A549 (cell line): Measurements from ENCODE around the gene CSAD. TPM values are rescaled to one million over a fixed set of nuclear protein-coding genes. Genes with fewer than 3 reads are reported as not detected.
"Not testable (repeated sequence)": the region's sequence is repeated elsewhere in the genome, so short reads cannot be mapped to it uniquely, and the experiment has no call there.

Experiments used
- ATAC-seq, 2 experiments: fragments of 200-7000 bp in 1 of 2; fragments of >200 bp in 1 of 2; cut with Nextera tagmentation in 1 of 2; cut with Tn5 transposase in 1 of 2; 3 replicates each; pipeline versions ENCODE4 v1.8.0 to v1.9.1; 2018 to 2020; ENCODE audit warnings: mild to moderate bottlenecking in 1 of 2, moderate library complexity in 1 of 2
- CTCF ChIA-PET: fragments of 300-600 bp; sonication (Branson Sonifier 250); formaldehyde crosslinking; extraction: SDS; loops from one replicate; lab custom pipeline; 2021; ENCODE audit warnings: antibody characterized with exemption, inconsistent platforms; lab: Yijun Ruan, JAX
- POLR2A ChIA-PET: fragments of 350-600 bp; formaldehyde crosslinking; extraction: SDS; loops from one replicate; lab custom pipeline; 2021; ENCODE audit warnings: antibody characterized with exemption, inconsistent platforms; lab: Yijun Ruan, JAX
- DNase-seq, 2 experiments: peaks; one replicate each; pipeline versions ENCODE4 v3.0.0 to v3.0.0-alpha.2; 2011 to 2016; ENCODE audit warnings: low read depth in 1 of 2, low spot score in 1 of 2
- FAIRE-seq: peaks from 2 replicates; lab custom pipeline; 2011; peaks lifted over from hg19 to GRCh38; lab: Jason Lieb, UNC
- H3K27ac ChIP-seq, 2 experiments: fragments of >200 bp; sonication (Bioruptor Twin); formaldehyde crosslinking; 3 replicates each; pipeline ENCODE4 v1.5.1; 2016 to 2017
- H3K4me1 ChIP-seq: fragments of >200 bp; sonication (Bioruptor Twin); formaldehyde crosslinking; 3 replicates; pipeline ENCODE4 v1.6.1; 2016
- H3K4me2 ChIP-seq: fragments of >200 bp; sonication (Bioruptor Twin); formaldehyde crosslinking; 3 replicates; pipeline ENCODE4 v1.6.1; 2016
- H3K4me3 ChIP-seq: fragments of >200 bp; sonication (Bioruptor Twin); formaldehyde crosslinking; 3 replicates; pipeline ENCODE4 v1.5.1; 2016
- H3K9me3 ChIP-seq: fragments of >200 bp; sonication (Bioruptor Twin); formaldehyde crosslinking; 3 replicates; pipeline ENCODE4 v1.6.1; 2016
- CBX8 ChIP-seq: fragments of 200-600 bp; sonication (generic); IDR thresholded peaks from 2 replicates; pipeline ENCODE4 v1.6.1; 2016
- CHD2 ChIP-seq: fragments of 150-350 bp; IDR thresholded peaks from 2 replicates; pipeline ENCODE4 v1.6.1; 2014; ENCODE audit warnings: low read length; ENCODE audit not compliant: partially characterized antibody
- EP300 ChIP-seq, 2 experiments: fragments of >200 bp; sonication (Bioruptor Twin); formaldehyde crosslinking; IDR thresholded peaks; 2 replicates in 1 of 2; 3 replicates in 1 of 2; pipeline ENCODE4 v1.6.1; 2016 to 2017
- FOSB ChIP-seq: fragments of 250-450 bp; sonication (Bioruptor Pico); IDR thresholded peaks from 2 replicates; pipeline ENCODE4 v1.5.0; 2020; ENCODE audit warnings: mild to moderate bottlenecking, moderate library complexity
- FOXS1 ChIP-seq: fragments of 250-450 bp; sonication (Bioruptor Pico); IDR thresholded peaks from 2 replicates; pipeline ENCODE4 v1.5.0; 2020; ENCODE audit warnings: mild to moderate bottlenecking, moderate library complexity
- KDM5A ChIP-seq: fragments of 200-600 bp; sonication (generic); IDR thresholded peaks from 2 replicates; pipeline ENCODE4 v1.6.1; 2016; ENCODE audit warnings: antibody characterized with exemption, mild to moderate bottlenecking
- MAZ ChIP-seq: fragments of 150-350 bp; IDR thresholded peaks from 2 replicates; pipeline ENCODE4 v1.6.1; 2014; ENCODE audit warnings: antibody characterized with exemption, low read depth, low read length, borderline replicate concordance
- MYC ChIP-seq: IDR thresholded peaks from 2 replicates; pipeline ENCODE4 v1.6.1; 2012; ENCODE audit warnings: mild to moderate bottlenecking, inconsistent platforms, low read length, improper control_type of control experiment, borderline replicate concordance
- NPAS2 ChIP-seq: fragments of 250-450 bp; sonication (Bioruptor Pico); IDR thresholded peaks from 2 replicates; pipeline ENCODE4 v1.8.0; 2022; ENCODE audit warnings: mild to moderate bottlenecking, moderate library complexity, borderline replicate concordance
- NR3C1 ChIP-seq: fragments of >200 bp; sonication (Bioruptor Twin); formaldehyde crosslinking; IDR thresholded peaks from 3 replicates; pipeline ENCODE4 v1.6.1; 2017
- POLR2A ChIP-seq: IDR thresholded peaks from 2 replicates; pipeline ENCODE4 v1.6.1; 2012; ENCODE audit warnings: mild to moderate bottlenecking, low read length
- RARB ChIP-seq: fragments of 250-450 bp; sonication (Bioruptor Pico); IDR thresholded peaks from 2 replicates; pipeline ENCODE4 v1.8.0; 2021; ENCODE audit warnings: mild to moderate bottlenecking, moderate library complexity
- SMC3 ChIP-seq: fragments of >200 bp; sonication (Bioruptor Twin); formaldehyde crosslinking; IDR thresholded peaks from 3 replicates; pipeline ENCODE4 v1.6.1; 2018; ENCODE audit warnings: inconsistent platforms
- TFCP2L1 ChIP-seq: fragments of 250-450 bp; sonication (Bioruptor Pico); IDR thresholded peaks from 2 replicates; pipeline ENCODE4 v1.5.0; 2021; ENCODE audit warnings: mild to moderate bottlenecking
- ZFP36 ChIP-seq: fragments of 450-650 bp; IDR thresholded peaks from 2 replicates; pipeline ENCODE4 v1.6.1; 2014; ENCODE audit warnings: borderline replicate concordance; ENCODE audit not compliant: partially characterized antibody
- WGBS: methylation state at CpG from one replicate; pipeline ENCODE4 v1.1.6; 2017; ENCODE audit errors: missing lambda C conversion rate; 5-methylcytosine and 5-hydroxymethylcytosine counted together
- polyA plus RNA-seq, 4 experiments: library from polyadenylated mRNA; depleted of rRNA in 3 of 4; stranded (reverse); fragments of >200 nt; fragmentation: RNase III in 1 of 4; extraction: RNeasy Plus Mini Kit Qiagen cat#74134 plus additional on column Dnase treatment in 1 of 4; gene quantifications; 2 replicates in 3 of 4; 3 replicates in 1 of 4; pipeline ENCODE4 v1.2.3, GENCODE V29; 2011 to 2017
- small RNA-seq, 6 experiments: library from RNA; depleted of rRNA; stranded (forward); fragments of <200 nt; gene quantifications; one replicate each; pipeline ENCODE3, GENCODE V24; 2012
- TF ChIP-seq, protein P1 (sequence below): fragments of 250-450 bp; sonication (Bioruptor Pico); IDR thresholded peaks from 2 replicates; pipeline ENCODE4 v1.5.0; 2020; ENCODE audit warnings: low read depth, mild to moderate bottlenecking, moderate library complexity
- TF ChIP-seq, protein P2 (sequence below): IDR thresholded peaks from 2 replicates; pipeline ENCODE4 v1.6.1; 2012; ENCODE audit warnings: low read depth, borderline replicate concordance

The CSAD gene
- polyA plus RNA-seq, 2 of the 4 experiments (the other 2 are of a cell fraction), result 14.5 to 16.5 TPM

DNA sequence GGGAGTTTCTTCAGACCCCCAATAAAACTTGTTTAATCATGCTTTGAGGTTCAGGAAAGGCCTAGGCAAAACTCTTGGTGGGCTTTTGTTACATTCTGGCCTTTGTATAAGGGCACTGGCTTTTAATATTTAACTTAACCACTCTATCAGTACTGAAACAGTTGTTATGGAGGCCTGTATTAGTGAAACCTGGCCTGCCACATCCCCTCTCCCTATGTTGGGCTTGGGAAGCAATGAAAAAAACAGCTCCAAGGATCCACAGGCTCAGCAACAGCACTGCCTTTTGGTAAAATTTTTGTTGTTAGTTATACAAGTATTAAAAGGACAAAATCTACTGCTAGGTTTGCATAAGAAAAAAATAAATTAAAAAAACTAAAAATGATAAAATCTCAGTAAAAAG lies 66.8 kb downstream of the CSAD start:
- TF ChIP-seq NR3C1 (no peak), FOXS1 (CRISPR knock-in tag) (no peak), EP300 (IDR thresholded peaks at IDR 0.05) (no peak), POLR2A (no peak), CBX8 (no peak), RARB (CRISPR knock-in tag) (no peak), MYC (no peak), SMC3 (no peak), ZFP36 (no peak), TFCP2L1 (CRISPR knock-in tag) (no peak), MAZ (no peak), KDM5A (no peak)
- TF ChIP-seq, protein P1, sequence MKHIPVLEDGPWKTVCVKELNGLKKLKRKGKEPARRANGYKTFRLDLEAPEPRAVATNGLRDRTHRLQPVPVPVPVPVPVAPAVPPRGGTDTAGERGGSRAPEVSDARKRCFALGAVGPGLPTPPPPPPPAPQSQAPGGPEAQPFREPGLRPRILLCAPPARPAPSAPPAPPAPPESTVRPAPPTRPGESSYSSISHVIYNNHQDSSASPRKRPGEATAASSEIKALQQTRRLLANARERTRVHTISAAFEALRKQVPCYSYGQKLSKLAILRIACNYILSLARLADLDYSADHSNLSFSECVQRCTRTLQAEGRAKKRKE (CRISPR knock-in tag), result no peak
- TF ChIP-seq, protein P2, sequence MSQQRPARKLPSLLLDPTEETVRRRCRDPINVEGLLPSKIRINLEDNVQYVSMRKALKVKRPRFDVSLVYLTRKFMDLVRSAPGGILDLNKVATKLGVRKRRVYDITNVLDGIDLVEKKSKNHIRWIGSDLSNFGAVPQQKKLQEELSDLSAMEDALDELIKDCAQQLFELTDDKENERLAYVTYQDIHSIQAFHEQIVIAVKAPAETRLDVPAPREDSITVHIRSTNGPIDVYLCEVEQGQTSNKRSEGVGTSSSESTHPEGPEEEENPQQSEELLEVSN, result no peak
- DNase-seq, result no peak
- no peak overlapping the region for H3K4me3 ChIP-seq
- H3K27ac ChIP-seq, result no peak overlapping the region
- POLR2A ChIA-PET, result no interaction called here
- no peak overlapping the region for H3K4me2 ChIP-seq
- FAIRE-seq, result no peak
- H3K4me1 ChIP-seq, result no peaks in the 10 kb centered on the region
- CTCF ChIA-PET, result interaction anchor here (0.8 to 1.1 kb wide), 3 partner anchors 14 to 48 kb away, joined by 4 to 8 read pairs (median 5); no protein-coding TSS in a partner anchor
- H3K9me3 ChIP-seq, result no peaks in the 10 kb centered on the region
- no peak for ATAC-seq

DNA sequence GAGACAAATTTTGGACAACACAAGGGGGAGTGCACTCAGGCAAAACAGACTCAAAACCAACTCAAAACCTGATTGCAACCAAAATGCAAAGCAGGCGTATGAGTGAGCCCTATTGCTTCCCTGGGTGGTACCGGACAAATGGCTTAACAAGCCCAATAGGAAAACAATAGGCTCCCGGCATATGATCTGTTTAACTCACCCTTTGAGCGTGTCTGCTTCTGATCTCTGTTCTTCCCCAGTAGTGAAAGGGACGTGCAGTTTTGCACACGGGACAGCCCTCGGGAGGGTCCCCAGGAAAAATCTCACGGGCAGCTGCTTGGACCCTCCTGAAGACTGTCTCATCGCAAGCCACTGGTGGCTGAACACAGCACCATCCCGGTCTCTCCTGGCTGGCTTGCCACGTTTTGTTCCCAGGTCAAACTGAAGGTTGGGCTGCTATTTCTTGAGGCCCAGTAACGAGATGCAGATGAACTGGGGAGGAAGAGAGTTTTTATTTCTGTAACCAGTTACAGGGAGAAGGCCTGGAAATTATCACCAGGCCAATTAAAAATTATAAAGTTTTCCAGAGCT lies 67.5 kb downstream of the CSAD start:
- H3K27ac ChIP-seq, result no peak overlapping the region
- ChIA-PET POLR2A (no interaction called here), CTCF (interaction anchor here (0.7 to 1.3 kb wide), 4 partner anchors 13 to 99 kb away, joined by 3 to 8 read pairs (median 4); no protein-coding TSS in a partner anchor)
- no peak overlapping the region for H3K4me2 ChIP-seq
- no peak overlapping the region for H3K4me3 ChIP-seq
- no peaks in the 10 kb centered on the region for H3K4me1 ChIP-seq
- FAIRE-seq, result no peak
- TF ChIP-seq MAZ (no peak), NPAS2 (CRISPR knock-in tag) (no peak), CHD2 (no peak), FOSB (CRISPR knock-in tag) (no peak)
- TF ChIP-seq, all 56 proteins: peak for 0
- no peak for DNase-seq
- no peak for ATAC-seq
- WGBS, result 83% methylated on average over 12 of the region's 12 CpGs
- H3K9me3 ChIP-seq, result no peaks in the 10 kb centered on the region

DNA sequence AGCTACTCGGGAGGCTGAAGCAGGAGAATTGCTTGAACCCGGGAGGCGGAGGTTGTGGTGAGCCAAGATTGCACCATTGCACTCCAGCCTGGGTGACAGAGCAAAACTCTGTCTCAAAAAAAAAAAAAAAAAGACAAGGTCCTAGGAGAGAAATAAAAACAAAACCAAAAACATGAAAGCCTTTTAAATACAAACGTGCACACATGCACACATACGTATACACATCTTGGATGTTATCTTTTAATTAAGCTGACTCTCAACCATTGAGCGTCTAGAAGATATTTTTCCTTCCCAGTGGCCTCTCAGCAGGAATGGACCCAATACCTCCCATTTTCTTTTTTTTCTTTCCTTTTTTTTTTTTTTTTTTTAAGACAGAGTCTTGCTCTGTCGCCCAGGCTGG lies 68.3 kb downstream of the CSAD start:
- H3K4me3 ChIP-seq, H3K4me2 ChIP-seq, POLR2A ChIA-PET, H3K9me3 ChIP-seq, DNase-seq, H3K4me1 ChIP-seq, FAIRE-seq, H3K27ac ChIP-seq, ATAC-seq: not testable (repeated sequence)
- CTCF ChIA-PET, result interaction anchor here (0.7 to 1.8 kb wide), 7 partner anchors 13 to 140 kb away, joined by 3 to 6 read pairs (median 3); no protein-coding TSS in a partner anchor
- 88% methylated on average over 6 of the region's 7 CpGs for WGBS

Small RNA genes within 50 kb of the gene (small RNA-seq; reads per million reads assigned to genes)
- gene HIGD1AP1 (0 reads per million in 6 experiments), gene RNU6-333P (0 reads per million in 6 experiments)

Other genes starting within 250 kb of the CSAD start
- gene KRT18, start 231.8 kb downstream of the CSAD start, polyA plus RNA-seq (2011; rRNA removed), result 2,476 and 2,635 TPM in 2 replicates
- 2,534 to 2,941 TPM (median 2,752 TPM) in 3 replicates for gene KRT18, start 231.8 kb downstream of the CSAD start, polyA plus RNA-seq (2017; fragmentation: RNase III; extraction: RNeasy Plus Mini Kit Qiagen cat#74134 plus additional on column Dnase treatment)
- 577 and 650 TPM in 2 replicates for gene EIF4B, start 174.5 kb downstream of the CSAD start, polyA plus RNA-seq (2011; rRNA removed)
- gene EIF4B, start 174.5 kb downstream of the CSAD start, polyA plus RNA-seq (2017; fragmentation: RNase III; extraction: RNeasy Plus Mini Kit Qiagen cat#74134 plus additional on column Dnase treatment), result 363 to 377 TPM (median 375 TPM) in 3 replicates
- gene TNS2, start 130.9 kb downstream of the CSAD start, polyA plus RNA-seq (2011; rRNA removed), result 11.5 and 12.4 TPM in 2 replicates
- gene TNS2, start 130.9 kb downstream of the CSAD start, polyA plus RNA-seq (2017; fragmentation: RNase III; extraction: RNeasy Plus Mini Kit Qiagen cat#74134 plus additional on column Dnase treatment), result 13.5 to 15.8 TPM (median 15.3 TPM) in 3 replicates
- gene SPRYD3, start 101.5 kb downstream of the CSAD start, polyA plus RNA-seq (2011; rRNA removed), result 26.8 and 28.1 TPM in 2 replicates
- gene SPRYD3, start 101.5 kb downstream of the CSAD start, polyA plus RNA-seq (2017; fragmentation: RNase III; extraction: RNeasy Plus Mini Kit Qiagen cat#74134 plus additional on column Dnase treatment), result 16.1 to 18.6 TPM (median 17.3 TPM) in 3 replicates
- 49.1 and 64.5 TPM in 2 replicates for gene IGFBP6, start 83.3 kb downstream of the CSAD start, polyA plus RNA-seq (2011; rRNA removed)
- 128 to 155 TPM (median 128 TPM) in 3 replicates for gene IGFBP6, start 83.3 kb downstream of the CSAD start, polyA plus RNA-seq (2017; fragmentation: RNase III; extraction: RNeasy Plus Mini Kit Qiagen cat#74134 plus additional on column Dnase treatment)
- gene SOAT2, start 77.4 kb downstream of the CSAD start, polyA plus RNA-seq (2011; rRNA removed), result 0.12 and 0.14 TPM in 2 replicates
- gene SOAT2, start 77.4 kb downstream of the CSAD start, polyA plus RNA-seq (2017; fragmentation: RNase III; extraction: RNeasy Plus Mini Kit Qiagen cat#74134 plus additional on column Dnase treatment), result 0.09 to 0.21 TPM (median 0.16 TPM) in 3 replicates
- 28.8 and 32.9 TPM in 2 replicates for gene ZNF740, start 203 bp downstream of the CSAD start, polyA plus RNA-seq (2011; rRNA removed)
- gene ZNF740, start 203 bp downstream of the CSAD start, polyA plus RNA-seq (2017; fragmentation: RNase III; extraction: RNeasy Plus Mini Kit Qiagen cat#74134 plus additional on column Dnase treatment), result 12.1 to 15.6 TPM (median 15.1 TPM) in 3 replicates
- 0.56 and 0.71 TPM in 2 replicates for gene ITGB7, start 26.3 kb upstream of the CSAD start, polyA plus RNA-seq (2011; rRNA removed)
- gene ITGB7, start 26.3 kb upstream of the CSAD start, polyA plus RNA-seq (2017; fragmentation: RNase III; extraction: RNeasy Plus Mini Kit Qiagen cat#74134 plus additional on column Dnase treatment), result 0.54 to 0.66 TPM (median 0.64 TPM) in 3 replicates
- 15.6 and 19.0 TPM in 2 replicates for gene RARG, start 51.3 kb upstream of the CSAD start, polyA plus RNA-seq (2011; rRNA removed)
- gene RARG, start 51.3 kb upstream of the CSAD start, polyA plus RNA-seq (2017; fragmentation: RNase III; extraction: RNeasy Plus Mini Kit Qiagen cat#74134 plus additional on column Dnase treatment), result 16.4 to 17.7 TPM (median 17.2 TPM) in 3 replicates
- 10.0 and 11.8 TPM in 2 replicates for gene ESPL1, start 87.4 kb upstream of the CSAD start, polyA plus RNA-seq (2011; rRNA removed)
- 15.2 to 16.5 TPM (median 15.5 TPM) in 3 replicates for gene ESPL1, start 87.4 kb upstream of the CSAD start, polyA plus RNA-seq (2017; fragmentation: RNase III; extraction: RNeasy Plus Mini Kit Qiagen cat#74134 plus additional on column Dnase treatment)
- gene PFDN5, start 114.6 kb upstream of the CSAD start, polyA plus RNA-seq (2011; rRNA removed), result 729 and 848 TPM in 2 replicates
- gene PFDN5, start 114.6 kb upstream of the CSAD start, polyA plus RNA-seq (2017; fragmentation: RNase III; extraction: RNeasy Plus Mini Kit Qiagen cat#74134 plus additional on column Dnase treatment), result 685 to 736 TPM (median 704 TPM) in 3 replicates
- 75.2 and 80.9 TPM in 2 replicates for gene MYG1, start 118.8 kb upstream of the CSAD start, polyA plus RNA-seq (2011; rRNA removed)
- gene MYG1, start 118.8 kb upstream of the CSAD start, polyA plus RNA-seq (2017; fragmentation: RNase III; extraction: RNeasy Plus Mini Kit Qiagen cat#74134 plus additional on column Dnase treatment), result 55.9 to 60.9 TPM (median 58.9 TPM) in 3 replicates
- 82.6 and 104 TPM in 2 replicates for gene AAAS, start 140.7 kb upstream of the CSAD start, polyA plus RNA-seq (2011; rRNA removed)
- gene AAAS, start 140.7 kb upstream of the CSAD start, polyA plus RNA-seq (2017; fragmentation: RNase III; extraction: RNeasy Plus Mini Kit Qiagen cat#74134 plus additional on column Dnase treatment), result 61.5 to 64.9 TPM (median 64.1 TPM) in 3 replicates
- 0.05 TPM in 1 of 2 replicates, not detected in the other for gene SP7, start 155.4 kb upstream of the CSAD start, polyA plus RNA-seq (2011; rRNA removed)
- gene SP7, start 155.4 kb upstream of the CSAD start, polyA plus RNA-seq (2017; fragmentation: RNase III; extraction: RNeasy Plus Mini Kit Qiagen cat#74134 plus additional on column Dnase treatment), result 0.03 to 0.06 TPM in 2 of 3 replicates, not detected in the other
- 53.2 and 56.6 TPM in 2 replicates for gene SP1, start 199.3 kb upstream of the CSAD start, polyA plus RNA-seq (2011; rRNA removed)
- 24.0 to 24.5 TPM (median 24.2 TPM) in 3 replicates for gene SP1, start 199.3 kb upstream of the CSAD start, polyA plus RNA-seq (2017; fragmentation: RNase III; extraction: RNeasy Plus Mini Kit Qiagen cat#74134 plus additional on column Dnase treatment)
- gene AMHR2, start 242.9 kb upstream of the CSAD start, polyA plus RNA-seq (2011; rRNA removed), result 0.12 and 0.16 TPM in 2 replicates
- gene AMHR2, start 242.9 kb upstream of the CSAD start, polyA plus RNA-seq (2017; fragmentation: RNase III; extraction: RNeasy Plus Mini Kit Qiagen cat#74134 plus additional on column Dnase treatment), result 0.13 to 0.22 TPM (median 0.18 TPM) in 3 replicates